Fibroblast of the conjunctiva (primary cell): ENCODE measurements around the gene KIFAP3.
"Not testable (repeated sequence)": the region's sequence is repeated elsewhere in the genome, so short reads cannot be mapped to it uniquely, and the experiment has no call there.

Experiments used
- DNase-seq: peaks from one replicate; pipeline ENCODE4 v3.0.0-alpha.2; 2010; ENCODE audit warnings: low read depth

KIFAP3 gene

GRCh38 chr1:169886931-169887330 lies 187.6 kb downstream of the KIFAP3 start:
- DNase-seq, result no peak

GRCh38 chr1:169886422-169886821 lies 188.1 kb downstream of the KIFAP3 start:
- DNase-seq, result no peak

GRCh38 chr1:169885207-169885606 lies 189.3 kb downstream of the KIFAP3 start:
- DNase-seq, result no peak

GRCh38 chr1:169884634-169885033 lies 189.9 kb downstream of the KIFAP3 start:
- no peak for DNase-seq

- DNase-seq, result no peak
Observed at GRCh38 chr1:169882039-169882511, 192.4 kb downstream of the KIFAP3 start.

GRCh38 chr1:169879034-169879840 lies 195.3 kb downstream of the KIFAP3 start:
- no peak for DNase-seq

- DNase-seq, result no peak
Observed at GRCh38 chr1:169878498-169878897, 196.0 kb downstream of the KIFAP3 start.

GRCh38 chr1:169877800-169878491 lies 196.5 kb downstream of the KIFAP3 start:
- DNase-seq, result peak; percentile 17

GRCh38 chr1:169874229-169874628 lies 200.3 kb downstream of the KIFAP3 start:
- peak; percentile 27 for DNase-seq

- DNase-seq, result no peak
Observed at GRCh38 chr1:169873582-169874199, 200.8 kb downstream of the KIFAP3 start.

GRCh38 chr1:169872906-169873305 lies 201.6 kb downstream of the KIFAP3 start:
- no peak for DNase-seq

GRCh38 chr1:169871988-169872387 lies 202.5 kb downstream of the KIFAP3 start:
- DNase-seq, result not testable (repeated sequence)
